Brain pericyte (primary cell): Measurements from ENCODE around the gene ADAM22.

ENCODE experiments used
- DNase-seq: peaks from one replicate; pipeline ENCODE4 v3.0.0-alpha.2; 2012; ENCODE audit warnings: low read depth, low spot score

Gene ADAM22

GRCh38 chr7:88105231-88105630, 171.2 kb downstream of the ADAM22 start:
- no peak for DNase-seq

- DNase-seq = no peak
These were observed 172.4 kb downstream of the ADAM22 start for GRCh38 chr7:88106434-88106833.

- no peak for DNase-seq
These were observed 175.6 kb downstream of the ADAM22 start for GRCh38 chr7:88109612-88110011.

GRCh38 chr7:88111140-88111743, 177.2 kb downstream of the ADAM22 start:
- DNase-seq = peak; percentile 12

GRCh38 chr7:88111954-88112471, 178.0 kb downstream of the ADAM22 start:
- DNase-seq = no peak

- DNase-seq = no peak
These were observed 181.3 kb downstream of the ADAM22 start for GRCh38 chr7:88115258-88115796.

- no peak for DNase-seq
These were observed 181.8 kb downstream of the ADAM22 start for GRCh38 chr7:88115816-88116215.

GRCh38 chr7:88116235-88116795, 182.3 kb downstream of the ADAM22 start:
- no peak for DNase-seq

- no peak for DNase-seq
These were observed 183.3 kb downstream of the ADAM22 start for GRCh38 chr7:88117325-88117724.

GRCh38 chr7:88121335-88121734, 187.3 kb downstream of the ADAM22 start:
- DNase-seq = no peak

- DNase-seq = no peak
These were observed 193.7 kb downstream of the ADAM22 start for GRCh38 chr7:88127637-88128290.

GRCh38 chr7:88132725-88133124, 198.7 kb downstream of the ADAM22 start:
- no peak for DNase-seq

- no peak for DNase-seq
These were observed 206.9 kb downstream of the ADAM22 start for GRCh38 chr7:88140947-88141346.

GRCh38 chr7:88141479-88141878, 207.4 kb downstream of the ADAM22 start:
- no peak for DNase-seq

- DNase-seq = no peak
These were observed 207.9 kb downstream of the ADAM22 start for GRCh38 chr7:88141953-88142352.

GRCh38 chr7:88146616-88147015, 212.6 kb downstream of the ADAM22 start:
- no peak for DNase-seq

- no peak for DNase-seq
These were observed 213.3 kb downstream of the ADAM22 start for GRCh38 chr7:88147341-88147740.

- no peak for DNase-seq
These were observed 213.9 kb downstream of the ADAM22 start for GRCh38 chr7:88147949-88148348.

GRCh38 chr7:88150033-88150432, 216.0 kb downstream of the ADAM22 start:
- no peak for DNase-seq

GRCh38 chr7:88151119-88151790, 217.2 kb downstream of the ADAM22 start:
- DNase-seq = no peak

- DNase-seq = no peak
These were observed 219.3 kb downstream of the ADAM22 start for GRCh38 chr7:88153378-88153777.

GRCh38 chr7:88155756-88156155, 221.7 kb downstream of the ADAM22 start:
- DNase-seq = no peak
